T-helper 1 cell treated with Interleukin-12 subunit alpha and Interleukin-12 subunit beta and Interleukin-4 antibody, amounts not matched to agents 30 μg/mL and 1 μg/mL, for 36 hours (primary cell): ENCODE results near the gene SHROOM3.
A peak's percentile ranks its signal among the peaks of the same experiment; 100 is the strongest.

ENCODE experiments used
- H3K27ac Mint-ChIP-seq: one replicate; pipeline ENCODE4 v1.8.0; 2021; ENCODE audit warnings: mild to moderate bottlenecking, mixed read lengths
- H3K27me3 Mint-ChIP-seq: one replicate; pipeline ENCODE4 v1.8.0; 2021; ENCODE audit warnings: low read depth, mixed read lengths
- H3K36me3 Mint-ChIP-seq: one replicate; pipeline ENCODE4 v1.8.0; 2021; ENCODE audit warnings: low read depth, mixed read lengths
- H3K4me1 Mint-ChIP-seq: one replicate; pipeline ENCODE4 v1.8.0; 2021; ENCODE audit warnings: low read depth, mixed read lengths
- H3K4me3 Mint-ChIP-seq: one replicate; pipeline ENCODE4 v1.8.0; 2021; ENCODE audit warnings: mild to moderate bottlenecking, moderate library complexity, mixed read lengths
- H3K9me3 Mint-ChIP-seq: one replicate; pipeline ENCODE4 v1.8.0; 2021; ENCODE audit warnings: mixed read lengths

Gene SHROOM3

GRCh38 chr4:76681996-76682395 is 247.0 kb downstream of the SHROOM3 start:
- H3K27me3 Mint-ChIP-seq = peaks cover 48% of the 10 kb centered on the region
- no peaks in the 10 kb centered on the region for H3K9me3 Mint-ChIP-seq
- no peaks in the 10 kb centered on the region for H3K4me1 Mint-ChIP-seq
- H3K4me3 Mint-ChIP-seq = no peak overlapping the region
- H3K36me3 Mint-ChIP-seq = no peaks in the 10 kb centered on the region
- no peak overlapping the region for H3K27ac Mint-ChIP-seq

GRCh38 chr4:76683144-76683543 is 248.1 kb downstream of the SHROOM3 start:
- Mint-ChIP-seq H3K27me3 (peaks cover 58% of the 10 kb centered on the region), H3K9me3 (no peaks in the 10 kb centered on the region), H3K27ac (no peak overlapping the region), H3K4me1 (no peaks in the 10 kb centered on the region), H3K36me3 (no peaks in the 10 kb centered on the region), H3K4me3 (no peak overlapping the region)

GRCh38 chr4:76687746-76688448 is 252.9 kb downstream of the SHROOM3 start:
- Mint-ChIP-seq H3K27me3 (peaks cover 79% of the 10 kb centered on the region), H3K4me3 (no peak overlapping the region), H3K4me1 (peaks cover 16% of the 10 kb centered on the region), H3K36me3 (peaks cover 4% of the 10 kb centered on the region), H3K9me3 (no peaks in the 10 kb centered on the region), H3K27ac (no peak overlapping the region)

GRCh38 chr4:76688619-76689144 is 253.7 kb downstream of the SHROOM3 start:
- peaks cover 4% of the 10 kb centered on the region for H3K36me3 Mint-ChIP-seq

GRCh38 chr4:76689145-76689817 is 254.3 kb downstream of the SHROOM3 start:
- peak overlapping the region; percentile 78 for H3K4me3 Mint-ChIP-seq
- no peaks in the 10 kb centered on the region for H3K9me3 Mint-ChIP-seq

More at GRCh38 chr4:76688619-76689144, 253.7 kb downstream of the SHROOM3 start:
- peak overlapping the region; percentile 69 for H3K4me3 Mint-ChIP-seq
- H3K27me3 Mint-ChIP-seq = peaks cover 79% of the 10 kb centered on the region
- no peaks in the 10 kb centered on the region for H3K9me3 Mint-ChIP-seq
- H3K4me1 Mint-ChIP-seq = peaks cover 16% of the 10 kb centered on the region
- no peak overlapping the region for H3K27ac Mint-ChIP-seq

GRCh38 chr4:76690011-76690905 is 255.2 kb downstream of the SHROOM3 start:
- H3K4me1 Mint-ChIP-seq = peaks cover 16% of the 10 kb centered on the region
- no peaks in the 10 kb centered on the region for H3K9me3 Mint-ChIP-seq
- H3K27me3 Mint-ChIP-seq = peaks cover 74% of the 10 kb centered on the region
- peak overlapping the region; percentile 78 for H3K4me3 Mint-ChIP-seq
- H3K36me3 Mint-ChIP-seq = peaks cover 4% of the 10 kb centered on the region
- no peak overlapping the region for H3K27ac Mint-ChIP-seq

More at GRCh38 chr4:76689145-76689817, 254.3 kb downstream of the SHROOM3 start:
- Mint-ChIP-seq H3K27me3 (peaks cover 81% of the 10 kb centered on the region), H3K4me1 (peaks cover 16% of the 10 kb centered on the region), H3K36me3 (peaks cover 4% of the 10 kb centered on the region), H3K27ac (no peak overlapping the region)

GRCh38 chr4:76690906-76691275 is 255.9 kb downstream of the SHROOM3 start:
- Mint-ChIP-seq H3K9me3 (no peaks in the 10 kb centered on the region), H3K27me3 (peaks cover 73% of the 10 kb centered on the region), H3K27ac (no peak overlapping the region), H3K36me3 (peaks cover 4% of the 10 kb centered on the region), H3K4me3 (no peak overlapping the region), H3K4me1 (peaks cover 16% of the 10 kb centered on the region)

- Mint-ChIP-seq H3K27me3 (peaks cover 65% of the 10 kb centered on the region), H3K4me1 (peaks cover 16% of the 10 kb centered on the region), H3K36me3 (peaks cover 4% of the 10 kb centered on the region), H3K27ac (no peak overlapping the region), H3K4me3 (no peak overlapping the region), H3K9me3 (no peaks in the 10 kb centered on the region)
Observed at GRCh38 chr4:76691807-76692582, 257.0 kb downstream of the SHROOM3 start.

- Mint-ChIP-seq H3K27ac (no peak overlapping the region), H3K27me3 (peaks cover 59% of the 10 kb centered on the region), H3K36me3 (peaks cover 4% of the 10 kb centered on the region), H3K9me3 (no peaks in the 10 kb centered on the region), H3K4me3 (no peak overlapping the region), H3K4me1 (peaks cover 24% of the 10 kb centered on the region)
Observed at GRCh38 chr4:76692761-76693160, 257.7 kb downstream of the SHROOM3 start.

GRCh38 chr4:76694056-76694455 is 259.0 kb downstream of the SHROOM3 start:
- Mint-ChIP-seq H3K36me3 (no peaks in the 10 kb centered on the region), H3K4me3 (no peak overlapping the region), H3K9me3 (no peaks in the 10 kb centered on the region), H3K4me1 (peaks cover 18% of the 10 kb centered on the region), H3K27ac (no peak overlapping the region), H3K27me3 (peaks cover 46% of the 10 kb centered on the region)

GRCh38 chr4:76696109-76696508 is 261.1 kb downstream of the SHROOM3 start:
- no peak overlapping the region for H3K4me3 Mint-ChIP-seq
- H3K36me3 Mint-ChIP-seq = no peaks in the 10 kb centered on the region
- peaks cover 13% of the 10 kb centered on the region for H3K4me1 Mint-ChIP-seq
- no peaks in the 10 kb centered on the region for H3K9me3 Mint-ChIP-seq
- peaks cover 35% of the 10 kb centered on the region for H3K27me3 Mint-ChIP-seq
- no peak overlapping the region for H3K27ac Mint-ChIP-seq

- H3K4me1 Mint-ChIP-seq = peaks cover 8% of the 10 kb centered on the region
- no peaks in the 10 kb centered on the region for H3K9me3 Mint-ChIP-seq
- peaks cover 24% of the 10 kb centered on the region for H3K27me3 Mint-ChIP-seq
- H3K4me3 Mint-ChIP-seq = no peak overlapping the region
- peak overlapping the region; percentile 43 for H3K27ac Mint-ChIP-seq
- H3K36me3 Mint-ChIP-seq = no peaks in the 10 kb centered on the region
Observed at GRCh38 chr4:76697129-76697803, 262.2 kb downstream of the SHROOM3 start.

- H3K27me3 Mint-ChIP-seq = peaks cover 15% of the 10 kb centered on the region
- peaks cover 8% of the 10 kb centered on the region for H3K4me1 Mint-ChIP-seq
- no peaks in the 10 kb centered on the region for H3K9me3 Mint-ChIP-seq
- H3K27ac Mint-ChIP-seq = no peak overlapping the region
- no peak overlapping the region for H3K4me3 Mint-ChIP-seq
- no peaks in the 10 kb centered on the region for H3K36me3 Mint-ChIP-seq
Observed at GRCh38 chr4:76698141-76698540, 263.1 kb downstream of the SHROOM3 start.
